ENCODE data around the gene ARID5A. TPM values are rescaled to one million over a fixed set of nuclear protein-coding genes. Genes with fewer than 3 reads are reported as not detected.
A peak's percentile ranks its signal among the peaks of the same experiment; 100 is the strongest.
"Not testable (repeated sequence)": the region's sequence is repeated elsewhere in the genome, so short reads cannot be mapped to it uniquely, and the experiment has no call there.

The ARID5A gene
- total RNA-seq, 5 donors from 2014 or later (not counting 1 experiment from before 2014, with no cell fraction given), result 105 to 140 (median 116) TPM

DNA sequence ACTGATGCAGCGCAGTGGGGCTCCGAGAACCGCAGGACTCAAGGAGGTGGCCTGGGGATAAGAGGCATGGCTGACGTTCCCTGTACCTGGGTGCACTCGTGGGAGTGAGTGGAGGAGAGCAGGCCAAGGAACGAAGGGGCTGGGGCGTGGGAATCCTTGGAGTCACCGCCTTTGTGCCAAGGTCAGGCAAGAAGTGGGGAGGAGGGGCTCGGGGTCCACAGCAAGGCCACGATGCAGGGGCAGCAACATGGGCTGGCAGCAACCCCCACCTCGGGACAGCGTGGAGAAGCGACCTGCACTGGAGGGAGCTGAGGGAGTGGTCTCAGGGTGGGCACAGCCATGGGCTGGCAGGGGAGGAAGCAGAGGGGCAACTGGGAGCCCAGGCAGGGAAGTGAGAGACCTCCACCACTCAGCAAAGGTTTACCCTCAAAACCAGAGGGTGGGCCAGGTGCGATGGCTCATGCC, 18.6 kb downstream of the ARID5A start:
- Histone ChIP-seq H3K9me3 (no peaks in the 10 kb centered on the region), H3K36me3 (ENCODE audit: control insufficient read depth in 2 of 2, extremely low read depth in 1 of 2, insufficient read depth in 1 of 2, low read length in 1 of 2) (peaks cover 8 to 30% of the 10 kb centered on the region in 2 donors), H3K27ac (ENCODE audit: low read length) (no peak overlapping the region), H3K4me3 (ENCODE audit: control insufficient read depth in 1 of 2, extremely low read depth in 1 of 2, low read length in 1 of 2) (no peak overlapping the region), H3K4me1 (ENCODE audit: control insufficient read depth in 1 of 2, extremely low read depth in 1 of 2, insufficient read depth in 2 of 2, low read length in 2 of 2) (peaks cover 0 to 20% of the 10 kb centered on the region in 2 experiments), H3K27me3 (replicated peaks in 1 of 2; ENCODE audit: control insufficient read depth in 2 of 2, extremely low read depth in 1 of 2, insufficient read depth in 2 of 2, low read length in 1 of 2) (no peaks in the 10 kb centered on the region)
- peak overlapping the region in 1 of 3 donors; percentile 39 for H3K4me3 Mint-ChIP-seq
- H3K27me3 Mint-ChIP-seq, result no peaks in the 10 kb centered on the region
- CTCF ChIA-PET, result interaction anchor here (0.8 to 3.6 kb wide), 6 partner anchors 15 to 148 kb away, joined by 3 to 48 read pairs (median 5); partner anchors contain the start of gene ARID5A (in 1 of the 2)
- DNase-seq (no peak), ATAC-seq (replicated peaks in 1 of 4) (no peak)
- H3K36me3 Mint-ChIP-seq, result peaks cover 3% of the 10 kb centered on the region
- no peaks in the 10 kb centered on the region for H3K9me3 Mint-ChIP-seq
- POLR2A ChIA-PET, result interaction anchor here (0.6 to 0.7 kb wide), 2 partner anchors 9 to 195 kb away, joined by 3 read pairs; no protein-coding TSS in a partner anchor
- 91% methylated on average over 13 of the region's 14 CpGs for WGBS (ENCODE audit: insufficient coverage)
- peak overlapping the region in 1 of 2 donors; percentile 44 for H3K27ac Mint-ChIP-seq
- peaks cover 22 to 36% (median 32%) of the 10 kb centered on the region in 3 donors for H3K4me1 Mint-ChIP-seq

DNA sequence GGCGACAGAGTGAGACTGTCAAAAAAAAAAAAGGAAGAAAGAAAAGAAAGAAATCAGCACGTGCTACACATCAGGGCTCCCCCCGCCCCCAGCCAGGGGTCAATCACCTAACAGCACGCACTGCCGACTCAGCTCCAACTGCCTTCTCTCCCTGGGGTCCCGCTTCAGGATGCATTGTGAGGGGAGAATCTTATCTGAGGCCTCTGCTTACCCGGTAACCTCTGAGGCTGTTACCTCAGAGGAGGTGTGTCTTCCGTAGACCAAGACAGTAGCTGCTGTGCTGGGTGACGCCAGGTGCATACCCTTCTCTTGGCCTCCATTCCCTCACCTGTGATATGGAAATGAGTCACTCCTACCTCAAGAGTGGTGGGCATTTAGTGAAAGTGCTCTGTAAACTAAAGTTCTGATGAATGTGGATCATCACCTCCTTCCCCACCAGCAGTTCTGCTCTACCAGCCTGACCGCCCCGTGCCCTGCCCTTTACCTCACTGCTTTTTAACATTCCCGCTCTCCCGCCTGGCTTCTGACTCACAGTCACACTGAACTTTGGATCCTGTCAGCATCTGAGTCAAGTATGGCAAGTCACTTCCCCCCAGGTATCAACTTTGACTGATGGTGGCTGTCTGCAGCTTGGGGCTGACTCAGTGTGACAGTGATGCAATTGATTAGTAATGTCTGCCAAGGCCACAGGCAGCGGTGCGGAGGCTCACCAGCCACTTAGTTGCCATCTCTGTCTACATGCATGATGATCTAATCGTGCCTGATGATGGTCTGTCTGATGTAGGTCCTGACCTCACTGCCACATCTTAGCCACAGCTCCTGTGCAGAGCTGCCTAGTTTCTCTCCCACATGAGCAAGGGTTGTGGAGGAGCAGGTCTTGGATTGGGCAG, 20.1 kb downstream of the ARID5A start:
- ChIA-PET POLR2A (interaction anchor here (0.6 to 0.7 kb wide), 3 partner anchors 21 to 31 kb away, joined by 3 to 11 read pairs (median 3); no protein-coding TSS in a partner anchor), CTCF (no interaction called here)
- H3K4me3 ChIP-seq (ENCODE audit: control insufficient read depth in 1 of 2, extremely low read depth in 1 of 2, low read length in 1 of 2), result no peak overlapping the region
- no CpG with 5 or more reads among the region's 16 CpGs for WGBS (ENCODE audit: insufficient coverage)
- no peaks in the 10 kb centered on the region for H3K9me3 Mint-ChIP-seq
- no peaks in the 10 kb centered on the region for H3K27me3 Mint-ChIP-seq
- H3K4me1 ChIP-seq (ENCODE audit: control insufficient read depth in 1 of 2, extremely low read depth in 1 of 2, insufficient read depth in 2 of 2, low read length in 2 of 2), result peaks cover 0 to 20% of the 10 kb centered on the region in 2 experiments
- no peak overlapping the region for H3K27ac ChIP-seq (ENCODE audit: low read length)
- H3K36me3 Mint-ChIP-seq, result peaks cover 3% of the 10 kb centered on the region
- ATAC-seq (replicated peaks in 1 of 4) (peak in 1 of 4 experiments; percentile 15), DNase-seq (peak in 2 of 35 experiments; percentile 4 to 25)
- no peaks in the 10 kb centered on the region for H3K27me3 ChIP-seq (replicated peaks in 1 of 2; ENCODE audit: control insufficient read depth in 2 of 2, extremely low read depth in 1 of 2, insufficient read depth in 2 of 2, low read length in 1 of 2)
- no peaks in the 10 kb centered on the region for H3K9me3 ChIP-seq
- peak overlapping the region; percentile 35 to 81 for H3K27ac Mint-ChIP-seq
- peaks cover 22 to 36% (median 32%) of the 10 kb centered on the region in 3 donors for H3K4me1 Mint-ChIP-seq
- H3K36me3 ChIP-seq (ENCODE audit: control insufficient read depth in 2 of 2, extremely low read depth in 1 of 2, insufficient read depth in 1 of 2, low read length in 1 of 2), result peaks cover 0 to 15% of the 10 kb centered on the region in 2 donors
- H3K4me3 Mint-ChIP-seq, result peak overlapping the region in 1 of 3 donors; percentile 33

- not testable (repeated sequence) for ATAC-seq (replicated peaks in 1 of 4)
- peak overlapping the region in 1 of 2 donors; percentile 8 for H3K27ac Mint-ChIP-seq
- peaks cover 22 to 32% (median 31%) of the 10 kb centered on the region in 3 donors for H3K4me1 Mint-ChIP-seq
Observed at GRCh38 chr2:96557421-96557820, 20.9 kb downstream of the ARID5A start.

GRCh38 chr2:96558061-96558460, 21.5 kb downstream of the ARID5A start:
- Histone ChIP-seq H3K27me3 (replicated peaks in 1 of 2; ENCODE audit: control insufficient read depth in 2 of 2, extremely low read depth in 1 of 2, insufficient read depth in 2 of 2, low read length in 1 of 2) (no peaks in the 10 kb centered on the region), H3K4me3 (ENCODE audit: control insufficient read depth in 1 of 2, extremely low read depth in 1 of 2, low read length in 1 of 2) (no peak overlapping the region), H3K4me1 (ENCODE audit: control insufficient read depth in 1 of 2, extremely low read depth in 1 of 2, insufficient read depth in 2 of 2, low read length in 2 of 2) (peaks cover 0 to 14% of the 10 kb centered on the region in 2 experiments), H3K27ac (ENCODE audit: low read length) (no peak overlapping the region), H3K36me3 (ENCODE audit: control insufficient read depth in 2 of 2, extremely low read depth in 1 of 2, insufficient read depth in 1 of 2, low read length in 1 of 2) (peaks cover 0 to 3% of the 10 kb centered on the region in 2 donors), H3K9me3 (no peaks in the 10 kb centered on the region)
- H3K9me3 Mint-ChIP-seq, result peaks cover 0 to 5% (median 4%) of the 10 kb centered on the region in 3 donors
- no peaks in the 10 kb centered on the region for H3K27me3 Mint-ChIP-seq
- H3K36me3 Mint-ChIP-seq, result no peaks in the 10 kb centered on the region
- H3K27ac Mint-ChIP-seq, result no peak overlapping the region
- H3K4me1 Mint-ChIP-seq, result peaks cover 18 to 28% (median 27%) of the 10 kb centered on the region in 3 donors
- CTCF ChIA-PET, result no interaction called here
- DNase-seq (no peak), ATAC-seq (replicated peaks in 1 of 4) (no peak)
- POLR2A ChIA-PET, result interaction anchor here in 1 of 2 donors (0.6 kb wide), 1 partner anchor 72 kb away, joined by 5 read pairs; no protein-coding TSS in a partner anchor
- WGBS (ENCODE audit: insufficient coverage), result 85% methylated on average over 6 of the region's 6 CpGs
- no peak overlapping the region for H3K4me3 Mint-ChIP-seq

More at GRCh38 chr2:96557421-96557820, 20.9 kb downstream of the ARID5A start:
- CTCF ChIA-PET; H3K36me3 Mint-ChIP-seq; H3K9me3 ChIP-seq; H3K27me3 ChIP-seq (replicated peaks in 1 of 2; ENCODE audit: control insufficient read depth in 2 of 2, extremely low read depth in 1 of 2, insufficient read depth in 2 of 2, low read length in 1 of 2); H3K36me3 ChIP-seq (ENCODE audit: control insufficient read depth in 2 of 2, extremely low read depth in 1 of 2, insufficient read depth in 1 of 2, low read length in 1 of 2); DNase-seq; H3K9me3 Mint-ChIP-seq; H3K4me3 Mint-ChIP-seq; H3K27me3 Mint-ChIP-seq; H3K27ac ChIP-seq (ENCODE audit: low read length); H3K4me3 ChIP-seq (ENCODE audit: control insufficient read depth in 1 of 2, extremely low read depth in 1 of 2, low read length in 1 of 2): not testable (repeated sequence)
- POLR2A ChIA-PET, result interaction anchor here (0.6 to 0.7 kb wide), 3 partner anchors 22 to 32 kb away, joined by 3 to 11 read pairs (median 3); no protein-coding TSS in a partner anchor
- H3K4me1 ChIP-seq (ENCODE audit: control insufficient read depth in 1 of 2, extremely low read depth in 1 of 2, insufficient read depth in 2 of 2, low read length in 2 of 2), result peaks cover 0 to 18% of the 10 kb centered on the region in 2 experiments
- 97% methylated on average over 5 of the region's 6 CpGs for WGBS (ENCODE audit: insufficient coverage)

DNA sequence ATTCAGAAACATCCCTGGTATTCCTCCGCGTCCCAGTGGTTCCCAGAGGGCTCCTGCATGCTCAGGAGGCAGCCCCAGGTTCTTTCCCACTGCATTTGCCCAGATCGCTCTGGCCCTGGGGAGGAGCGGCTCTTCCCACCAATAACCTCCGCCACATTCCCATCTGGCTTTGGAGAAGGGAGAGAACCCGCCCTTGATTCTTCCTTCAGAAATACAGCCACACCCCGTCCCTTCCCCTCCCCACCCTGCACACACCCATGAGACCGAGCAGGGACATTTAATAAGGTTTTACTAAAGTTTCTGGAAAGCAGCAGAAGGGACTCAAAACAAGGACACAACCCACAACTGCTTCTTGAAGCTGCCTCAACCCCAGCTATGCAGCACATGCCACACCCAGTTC, 21.9 kb downstream of the ARID5A start:
- Histone ChIP-seq H3K27me3 (replicated peaks in 1 of 2; ENCODE audit: control insufficient read depth in 2 of 2, extremely low read depth in 1 of 2, insufficient read depth in 2 of 2, low read length in 1 of 2) (no peaks in the 10 kb centered on the region), H3K4me1 (ENCODE audit: control insufficient read depth in 1 of 2, extremely low read depth in 1 of 2, insufficient read depth in 2 of 2, low read length in 2 of 2) (peaks cover 0 to 13% of the 10 kb centered on the region in 2 experiments), H3K27ac (ENCODE audit: low read length) (no peak overlapping the region), H3K9me3 (no peaks in the 10 kb centered on the region), H3K36me3 (ENCODE audit: control insufficient read depth in 2 of 2, extremely low read depth in 1 of 2, insufficient read depth in 1 of 2, low read length in 1 of 2) (no peaks in the 10 kb centered on the region), H3K4me3 (ENCODE audit: control insufficient read depth in 1 of 2, extremely low read depth in 1 of 2, low read length in 1 of 2) (no peak overlapping the region)
- DNase-seq (no peak), ATAC-seq (replicated peaks in 1 of 4) (no peak)
- CTCF ChIA-PET, result no interaction called here
- H3K4me1 Mint-ChIP-seq, result peaks cover 14 to 24% (median 23%) of the 10 kb centered on the region in 3 donors
- POLR2A ChIA-PET, result no interaction called here
- H3K36me3 Mint-ChIP-seq, result no peaks in the 10 kb centered on the region
- 95% methylated on average over 2 of the region's 8 CpGs for WGBS (ENCODE audit: insufficient coverage)
- no peak overlapping the region for H3K4me3 Mint-ChIP-seq
- H3K27me3 Mint-ChIP-seq, result no peaks in the 10 kb centered on the region
- H3K27ac Mint-ChIP-seq, result no peak overlapping the region
- peaks cover 0 to 5% (median 4%) of the 10 kb centered on the region in 3 donors for H3K9me3 Mint-ChIP-seq

GRCh38 chr2:96564026-96564425, 27.5 kb downstream of the ARID5A start:
- Mint-ChIP-seq H3K4me1 (no peaks in the 10 kb centered on the region), H3K27me3 (no peaks in the 10 kb centered on the region), H3K4me3 (no peak overlapping the region), H3K27ac (no peak overlapping the region), H3K36me3 (no peaks in the 10 kb centered on the region), H3K9me3 (peaks cover 0 to 5% (median 4%) of the 10 kb centered on the region in 3 donors)
- Histone ChIP-seq H3K36me3 (ENCODE audit: control insufficient read depth in 2 of 2, extremely low read depth in 1 of 2, insufficient read depth in 1 of 2, low read length in 1 of 2) (no peaks in the 10 kb centered on the region), H3K27me3 (replicated peaks in 1 of 2; ENCODE audit: control insufficient read depth in 2 of 2, extremely low read depth in 1 of 2, insufficient read depth in 2 of 2, low read length in 1 of 2) (no peaks in the 10 kb centered on the region), H3K4me3 (ENCODE audit: control insufficient read depth in 1 of 2, extremely low read depth in 1 of 2, low read length in 1 of 2) (no peak overlapping the region), H3K4me1 (ENCODE audit: control insufficient read depth in 1 of 2, extremely low read depth in 1 of 2, insufficient read depth in 2 of 2, low read length in 2 of 2) (no peaks in the 10 kb centered on the region), H3K9me3 (no peaks in the 10 kb centered on the region), H3K27ac (ENCODE audit: low read length) (no peak overlapping the region)
- ChIA-PET POLR2A (no interaction called here), CTCF (no interaction called here)
- DNase-seq (no peak), ATAC-seq (replicated peaks in 1 of 4) (no peak)
- WGBS (ENCODE audit: insufficient coverage), result 81% methylated on average over 4 of the region's 4 CpGs

All from T-cell (primary cell).